Gastroesophageal sphincter (tissue), 4 donors: ENCODE measurements around the gene TAF6L. TPM values are rescaled to one million over a fixed set of nuclear protein-coding genes. Genes with fewer than 3 reads are reported as not detected.

Experiments
- ATAC-seq: fragments of 150-250 bp; one replicate; pipeline ENCODE4 v1.9.1; 2016; ENCODE audit warnings: mild to moderate bottlenecking, moderate library complexity
- H3K27ac ChIP-seq, 4 donors: fragments of 200-600 bp; sonication (generic) in 3 of 4; 1 replicate in 3 of 4; 2 replicates in 1 of 4; pipeline ENCODE4 v1.5.1; 2016 to 2019
- H3K27me3 ChIP-seq: fragments of 200-600 bp; sonication (generic); one replicate; pipeline ENCODE4 v1.5.1; 2019
- H3K36me3 ChIP-seq, 2 donors: fragments of 200-600 bp; sonication (generic); one replicate each; pipeline ENCODE4 v1.5.1; 2019; ENCODE audit warnings: control low read depth in 1 of 2
- H3K4me1 ChIP-seq, 3 donors: fragments of 200-600 bp; sonication (generic); 1 replicate in 2 of 3; 2 replicates in 1 of 3; pipeline ENCODE4 v1.5.1; 2016 to 2019; ENCODE audit warnings: control low read depth in 2 of 3
- H3K4me3 ChIP-seq, 2 donors: fragments of 200-600 bp; sonication (generic); one replicate each; pipeline ENCODE4 v1.5.1; 2019; ENCODE audit warnings: mild to moderate bottlenecking in 1 of 2, moderate library complexity in 1 of 2
- H3K9me3 ChIP-seq, 3 donors: fragments of 200-600 bp; sonication (generic); one replicate each; pipeline ENCODE4 v1.5.1; 2017 to 2019; ENCODE audit warnings: control low read depth in 2 of 3
- CTCF ChIP-seq, 4 experiments: fragments of 200-600 bp in 2 of 4; fragments of 450-650 bp in 2 of 4; sonication (generic) in 1 of 4; IDR thresholded peaks; one replicate each; pipeline ENCODE4 v1.5.1; 2017 to 2019; ENCODE audit warnings: antibody characterized with exemption in 4 of 4, mild to moderate bottlenecking in 2 of 4, moderate library complexity in 2 of 4
- EP300 ChIP-seq: sonication (generic); formaldehyde crosslinking; IDR thresholded peaks from one replicate; pipeline ENCODE4 v1.6.1; 2017; ENCODE audit warnings: antibody characterized with exemption, mild to moderate bottlenecking
- POLR2A ChIP-seq, 2 donors: fragments of 450-650 bp; IDR thresholded peaks; one replicate each; pipeline ENCODE4 v1.6.1; 2017; ENCODE audit warnings: antibody characterized with exemption in 2 of 2, mild to moderate bottlenecking in 2 of 2, moderate library complexity in 1 of 2
- POLR2AphosphoS5 ChIP-seq: sonication (generic); formaldehyde crosslinking; IDR thresholded peaks from one replicate; pipeline ENCODE4 v1.6.1; 2017; ENCODE audit warnings: antibody characterized with exemption
- WGBS, 2 donors: methylation state at CpG; one replicate each; pipeline ENCODE4 v1.1.5; 2018; ENCODE audit warnings: low coverage in 1 of 2; 5-methylcytosine and 5-hydroxymethylcytosine counted together
- total RNA-seq, 4 donors: library from RNA; depleted of rRNA; stranded (reverse); fragments of >200 nt; gene quantifications; one replicate each; pipeline ENCODE4 v1.1.0, GENCODE V29; 2016

TAF6L gene
- 10 to 100 TPM in 3 of 4 donors, 1 to 10 TPM in 1; 5.5 to 23.4 (median 14.5) TPM for total RNA-seq

DNA sequence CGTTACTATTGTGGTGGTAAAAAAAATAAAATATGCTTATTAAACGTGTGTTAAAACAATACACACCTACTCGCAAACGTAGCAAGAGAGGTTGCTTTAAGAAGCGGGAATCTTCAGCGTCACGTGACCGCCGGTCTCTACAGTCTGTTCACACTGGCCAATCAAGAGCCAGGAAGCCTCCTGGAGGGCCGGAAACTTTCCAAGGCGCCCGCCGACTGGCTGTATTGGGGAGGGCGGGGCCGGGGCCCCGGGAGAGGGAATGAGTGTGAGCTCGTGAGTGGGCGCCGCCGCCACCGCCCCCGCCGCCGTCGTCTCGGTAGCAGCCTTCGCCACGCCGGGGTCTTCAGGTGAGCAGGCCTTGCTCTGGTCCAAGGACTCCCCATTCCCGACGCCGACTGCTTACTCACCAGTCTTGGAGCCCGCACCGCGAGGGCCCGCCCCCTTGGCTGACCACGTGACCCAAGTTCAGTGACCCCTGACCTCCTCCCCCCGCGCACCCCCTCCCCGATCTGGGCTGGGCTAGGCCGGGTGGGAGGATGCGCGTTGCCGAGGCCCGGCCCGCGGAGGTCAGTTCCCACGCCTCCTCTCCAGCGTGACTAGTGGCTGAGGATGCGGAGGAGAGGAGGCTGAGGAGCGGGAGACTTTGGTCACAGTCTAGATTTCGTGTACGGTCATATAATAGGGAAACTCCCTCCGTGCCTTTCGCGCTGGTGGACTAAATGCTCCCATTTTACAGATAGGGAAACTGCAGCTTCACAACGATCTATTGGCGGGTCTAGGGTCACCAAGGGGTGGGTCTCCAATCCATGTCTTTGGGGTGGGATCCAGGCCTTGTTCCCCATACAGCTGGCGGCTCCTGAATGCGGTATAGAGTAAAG lies at the start of gene TAF6L:
TAF6L (plus strand) TSS at position 253 of the 878 bp plus-strand sequence. CDS start 4,388 bp downstream, outside the sequence.
- peak; percentile 99 for ATAC-seq
- Histone ChIP-seq H3K27ac (peak within 1 kb of the TSS; percentile 82 to 98 (median 98)), H3K27me3 (no peaks in the 10 kb centered on the region), H3K4me3 (peak within 1 kb of the TSS; percentile 37 to 75), H3K9me3 (no peaks in the 10 kb centered on the region), H3K4me1 (peaks cover 0 to 39% (median 18%) of the 10 kb centered on the region in 3 donors), H3K36me3 (peaks cover 0 to 41% of the 10 kb centered on the region in 2 donors)
- 1 to 4% methylated on average over 22 to 23 of the region's 60 CpGs for WGBS, 2 donors
- TF ChIP-seq EP300, result no peak
- no peak for TF ChIP-seq CTCF (IDR thresholded peaks at IDR 0.05)
- TF ChIP-seq POLR2A (IDR thresholded peaks at IDR 0.05), result peak; percentile 9 to 30
- TF ChIP-seq POLR2AphosphoS5, result peak; percentile 60

- peak overlapping the region in 2 of 4 donors; percentile 18 to 52 for H3K27ac ChIP-seq
- 64% methylated on average over 3 to 4 of the region's 7 CpGs for WGBS, 2 donors
- peaks cover 29 to 72% of the 10 kb centered on the region in 2 donors for H3K36me3 ChIP-seq
- H3K4me1 ChIP-seq, result peaks cover 0 to 64% (median 12%) of the 10 kb centered on the region in 3 donors
- no peaks in the 10 kb centered on the region for H3K27me3 ChIP-seq
- H3K4me3 ChIP-seq, result no peak overlapping the region
- TF ChIP-seq EP300, result no peak
- no peak for TF ChIP-seq POLR2A (IDR thresholded peaks at IDR 0.05)
- no peak for TF ChIP-seq POLR2AphosphoS5
- TF ChIP-seq CTCF (IDR thresholded peaks at IDR 0.05), result no peak
- no peak for ATAC-seq
- H3K9me3 ChIP-seq, result no peaks in the 10 kb centered on the region
These were observed 49.2 kb upstream of the TAF6L start for GRCh38 chr11:62721994-62722393.

DNA sequence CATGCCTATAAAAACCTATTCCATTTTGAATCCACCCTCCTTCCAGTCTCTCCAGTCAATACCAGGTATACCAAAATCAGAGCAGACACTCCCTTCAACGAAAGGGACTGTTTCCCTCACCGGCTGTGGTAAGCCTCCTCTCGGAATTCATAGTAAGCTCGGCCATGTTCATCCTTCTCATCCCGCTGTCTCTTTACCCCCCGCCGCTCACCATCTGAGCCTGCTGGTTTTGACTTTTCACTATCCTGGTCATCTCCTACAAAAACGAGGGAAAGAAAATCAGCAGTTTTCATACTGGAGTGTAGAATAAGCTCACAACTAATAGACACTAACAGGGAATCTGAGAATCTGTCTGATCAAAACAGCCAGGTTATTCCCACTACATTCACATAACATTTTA lies 47.0 kb upstream of the TAF6L start:
- ATAC-seq, result no peak
- WGBS, 2 donors, result 26 to 43% methylated on average over 8 of the region's 8 CpGs

DNA sequence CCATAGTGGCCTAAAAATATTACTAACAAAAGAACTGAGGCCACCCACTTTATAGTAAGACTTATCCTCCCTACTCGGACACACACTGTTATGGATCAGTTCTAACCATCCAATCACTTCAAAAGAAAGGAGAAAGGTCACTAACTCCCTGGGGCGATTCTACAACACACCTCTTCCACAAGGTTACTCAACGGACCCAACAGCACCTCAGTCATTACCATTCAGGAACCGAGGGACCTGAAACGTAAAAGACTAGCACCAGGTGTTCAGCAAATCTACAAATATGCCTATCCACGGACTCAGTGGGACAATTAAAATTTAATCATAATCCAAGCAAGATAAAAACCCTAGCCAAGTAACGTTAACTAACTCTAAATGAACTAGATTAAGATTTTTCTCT lies 45.5 kb upstream of the TAF6L start:
- TF ChIP-seq POLR2AphosphoS5 (no peak), CTCF (IDR thresholded peaks at IDR 0.05) (no peak), POLR2A (IDR thresholded peaks at IDR 0.05) (no peak), EP300 (no peak)
- WGBS, 2 donors, result 0% methylated on average over 6 to 7 of the region's 7 CpGs
- H3K4me3 ChIP-seq, result peak overlapping the region; percentile 77 to 98
- H3K27ac ChIP-seq, result peak overlapping the region; percentile 11 to 98 (median 96)
- H3K4me1 ChIP-seq, result peaks cover 0 to 63% (median 19%) of the 10 kb centered on the region in 3 donors
- no peak for ATAC-seq
- H3K9me3 ChIP-seq, result no peaks in the 10 kb centered on the region
- H3K36me3 ChIP-seq, result peaks cover 14 to 38% of the 10 kb centered on the region in 2 donors
- H3K27me3 ChIP-seq, result no peaks in the 10 kb centered on the region

More for the DNA sequence above, 47.0 kb upstream of the TAF6L start:
- H3K4me1 ChIP-seq, result peaks cover 0 to 54% (median 12%) of the 10 kb centered on the region in 3 donors
- H3K9me3 ChIP-seq, result no peaks in the 10 kb centered on the region
- TF ChIP-seq EP300 (no peak), CTCF (IDR thresholded peaks at IDR 0.05) (no peak), POLR2AphosphoS5 (no peak), POLR2A (IDR thresholded peaks at IDR 0.05) (no peak)
- H3K4me3 ChIP-seq, result peak overlapping the region in 1 of 2 donors; percentile 98
- no peaks in the 10 kb centered on the region for H3K27me3 ChIP-seq
- H3K36me3 ChIP-seq, result peaks cover 23 to 50% of the 10 kb centered on the region in 2 donors
- peak overlapping the region in 3 of 4 donors; percentile 47 to 96 (median 96) for H3K27ac ChIP-seq
